ENCODE data around the gene DEFB124.

DNA sequence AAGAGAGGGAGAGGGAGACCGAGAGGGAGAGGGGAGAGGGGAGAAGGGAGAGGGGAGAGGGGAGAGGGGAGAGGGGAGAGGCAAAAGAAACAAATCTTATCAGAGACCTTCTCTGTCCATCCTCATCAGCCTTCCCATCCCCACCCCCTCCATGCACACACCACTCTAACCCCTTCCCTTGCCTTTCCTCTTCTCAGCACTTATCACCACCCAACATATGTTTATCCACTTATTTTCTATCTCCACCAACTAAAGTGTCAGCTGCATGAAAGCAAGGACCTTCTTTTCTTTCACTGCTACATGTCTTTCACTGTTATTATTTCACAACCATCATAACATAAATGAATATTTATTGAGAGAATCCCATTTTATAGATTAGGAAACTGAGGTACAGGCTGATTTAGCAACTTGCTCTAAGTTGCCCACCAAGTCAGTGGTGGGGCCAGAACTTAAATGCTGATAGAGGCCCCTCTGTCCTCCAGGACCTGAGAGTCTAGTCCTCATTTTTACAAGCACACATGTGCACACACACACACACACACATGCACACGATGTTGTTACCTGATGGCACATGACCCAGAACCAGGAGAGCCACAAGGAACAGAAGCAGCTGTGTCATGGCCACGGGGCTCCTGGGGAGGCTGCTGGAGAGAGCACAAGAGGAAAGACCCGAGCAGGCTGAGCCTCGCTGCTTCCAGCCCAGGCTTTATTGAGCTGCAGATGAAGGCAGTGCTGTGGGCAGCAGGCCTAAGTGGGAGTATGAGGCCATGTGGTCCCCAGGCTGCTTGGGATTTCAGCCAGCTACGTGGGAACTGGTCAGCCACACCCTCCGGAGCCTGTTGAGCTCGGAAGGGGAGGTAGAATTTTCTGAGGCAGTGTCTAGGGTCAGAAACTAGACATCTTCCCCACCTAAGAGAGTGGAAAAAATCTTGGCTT lies 2.3 kb downstream of the DEFB124 start:
- TF ChIP-seq, protein P1, sequence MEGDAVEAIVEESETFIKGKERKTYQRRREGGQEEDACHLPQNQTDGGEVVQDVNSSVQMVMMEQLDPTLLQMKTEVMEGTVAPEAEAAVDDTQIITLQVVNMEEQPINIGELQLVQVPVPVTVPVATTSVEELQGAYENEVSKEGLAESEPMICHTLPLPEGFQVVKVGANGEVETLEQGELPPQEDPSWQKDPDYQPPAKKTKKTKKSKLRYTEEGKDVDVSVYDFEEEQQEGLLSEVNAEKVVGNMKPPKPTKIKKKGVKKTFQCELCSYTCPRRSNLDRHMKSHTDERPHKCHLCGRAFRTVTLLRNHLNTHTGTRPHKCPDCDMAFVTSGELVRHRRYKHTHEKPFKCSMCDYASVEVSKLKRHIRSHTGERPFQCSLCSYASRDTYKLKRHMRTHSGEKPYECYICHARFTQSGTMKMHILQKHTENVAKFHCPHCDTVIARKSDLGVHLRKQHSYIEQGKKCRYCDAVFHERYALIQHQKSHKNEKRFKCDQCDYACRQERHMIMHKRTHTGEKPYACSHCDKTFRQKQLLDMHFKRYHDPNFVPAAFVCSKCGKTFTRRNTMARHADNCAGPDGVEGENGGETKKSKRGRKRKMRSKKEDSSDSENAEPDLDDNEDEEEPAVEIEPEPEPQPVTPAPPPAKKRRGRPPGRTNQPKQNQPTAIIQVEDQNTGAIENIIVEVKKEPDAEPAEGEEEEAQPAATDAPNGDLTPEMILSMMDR (IDR thresholded peaks at IDR 0.05): no peak
- TF ChIP-seq EZH2phosphoT487 (IDR thresholded peaks at IDR 0.05): no peak

Measured in neural progenitor cell (in vitro differentiated cells).